GM21367 (cell line): ENCODE measurements around the gene CSMD2.

Experiments used
- ATAC-seq: cut with Tn5 transposase; IDR thresholded peaks from one replicate; pipeline ENCODE4 v1.9.1; 2021; ENCODE audit not compliant: unreplicated experiment

Gene CSMD2

GRCh38 chr1:33824321-33824720 lies 340.7 kb downstream of the CSMD2 start:
- no peak for ATAC-seq

- ATAC-seq = no peak
Observed at GRCh38 chr1:33823830-33824229, 341.2 kb downstream of the CSMD2 start.

GRCh38 chr1:33823401-33823800 lies 341.6 kb downstream of the CSMD2 start:
- ATAC-seq = no peak

GRCh38 chr1:33822396-33822795 lies 342.6 kb downstream of the CSMD2 start:
- ATAC-seq = no peak

- no peak for ATAC-seq
Observed at GRCh38 chr1:33821291-33821690, 343.7 kb downstream of the CSMD2 start.

GRCh38 chr1:33820804-33821203 lies 344.2 kb downstream of the CSMD2 start:
- no peak for ATAC-seq

- ATAC-seq = no peak
Observed at GRCh38 chr1:33819913-33820311, 345.1 kb downstream of the CSMD2 start.

GRCh38 chr1:33819290-33819912 lies 345.6 kb downstream of the CSMD2 start:
- no peak for ATAC-seq

- no peak for ATAC-seq
Observed at GRCh38 chr1:33818071-33818470, 347.0 kb downstream of the CSMD2 start.

GRCh38 chr1:33815061-33815460 lies 350.0 kb downstream of the CSMD2 start:
- no peak for ATAC-seq

- no peak for ATAC-seq
Observed at GRCh38 chr1:33814166-33814565, 350.9 kb downstream of the CSMD2 start.

GRCh38 chr1:33810571-33810970 lies 354.5 kb downstream of the CSMD2 start:
- ATAC-seq = no peak

GRCh38 chr1:33805988-33806387 lies 359.0 kb downstream of the CSMD2 start:
- ATAC-seq = no peak

- no peak for ATAC-seq
Observed at GRCh38 chr1:33802268-33802667, 362.8 kb downstream of the CSMD2 start.

GRCh38 chr1:33797849-33798248 lies 367.2 kb downstream of the CSMD2 start:
- ATAC-seq = no peak

GRCh38 chr1:33792651-33793050 lies 372.4 kb downstream of the CSMD2 start:
- no peak for ATAC-seq

- ATAC-seq = no peak
Observed at GRCh38 chr1:33792216-33792615, 372.8 kb downstream of the CSMD2 start.

- no peak for ATAC-seq
Observed at GRCh38 chr1:33791251-33791650, 373.8 kb downstream of the CSMD2 start.

GRCh38 chr1:33790577-33790976 lies 374.5 kb downstream of the CSMD2 start:
- no peak for ATAC-seq

- ATAC-seq = no peak
Observed at GRCh38 chr1:33784876-33785275, 380.2 kb downstream of the CSMD2 start.

GRCh38 chr1:33782776-33783175 lies 382.3 kb downstream of the CSMD2 start:
- no peak for ATAC-seq

GRCh38 chr1:33781652-33782051 lies 383.4 kb downstream of the CSMD2 start:
- no peak for ATAC-seq

- no peak for ATAC-seq
Observed at GRCh38 chr1:33777337-33777736, 387.7 kb downstream of the CSMD2 start.
